Activated CD8-positive, alpha-beta T cell treated with anti-CD3 and anti-CD28 coated beads for 36 hours (primary cell): ENCODE results near the gene SMARCAL1. TPM values are rescaled to one million over a fixed set of nuclear protein-coding genes. Genes with fewer than 3 reads are reported as not detected.

ENCODE experiments used
- ATAC-seq: fragments of 200-7000 bp; cut with Tn5 transposase; one replicate; pipeline ENCODE4 v1.10.0; 2021; ENCODE audit warnings: mild to moderate bottlenecking, moderate library complexity
- CTCF ChIA-PET: fragments of 350-600 bp; sonication (Branson Sonifier 250); formaldehyde crosslinking; loops from one replicate; lab custom pipeline; 2021; ENCODE audit warnings: antibody characterized with exemption; lab: Charles Lee
- POLR2A ChIA-PET: fragments of 350-600 bp; sonication (Branson Sonifier 250); formaldehyde crosslinking; loops from one replicate; lab custom pipeline; 2021; ENCODE audit warnings: antibody characterized with exemption; lab: Charles Lee
- DNase-seq: peaks from one replicate; pipeline ENCODE4 v3.0.0-alpha.2; 2020
- H3K27ac Mint-ChIP-seq: one replicate; pipeline ENCODE4 v1.8.0; 2021; ENCODE audit warnings: mild to moderate bottlenecking, mixed read lengths
- H3K27me3 Mint-ChIP-seq: one replicate; pipeline ENCODE4 v1.8.0; 2021; ENCODE audit warnings: mixed read lengths
- H3K36me3 Mint-ChIP-seq: one replicate; pipeline ENCODE4 v1.8.0; 2021; ENCODE audit warnings: low read depth, mixed read lengths
- H3K4me1 Mint-ChIP-seq: one replicate; pipeline ENCODE4 v1.8.0; 2021; ENCODE audit warnings: low read depth, mixed read lengths
- H3K4me3 Mint-ChIP-seq: one replicate; pipeline ENCODE4 v1.8.0; 2021; ENCODE audit warnings: mild to moderate bottlenecking, moderate library complexity, mixed read lengths
- H3K9me3 Mint-ChIP-seq: one replicate; pipeline ENCODE4 v1.8.0; 2021; ENCODE audit warnings: mixed read lengths
- CTCF ChIP-seq: fragments of 200-600 bp; IDR thresholded peaks from one replicate; pipeline ENCODE4 v1.8.0; 2022; ENCODE audit warnings: antibody characterized with exemption, mild to moderate bottlenecking
- intact Hi-C: fragments of 100-400 bp; cut with micrococcal nuclease; formaldehyde crosslinking; loops from one replicate; pipeline ENCODE4 v1.10.0; 2022
- total RNA-seq, 2 experiments: library from RNA; stranded (reverse); gene quantifications; one replicate each; pipeline ENCODE4 v1.2.3, GENCODE V29; 2021

Gene SMARCAL1
- total RNA-seq, 2 experiments from 2014 or later, result 22.3 to 24.7 TPM

DNA sequence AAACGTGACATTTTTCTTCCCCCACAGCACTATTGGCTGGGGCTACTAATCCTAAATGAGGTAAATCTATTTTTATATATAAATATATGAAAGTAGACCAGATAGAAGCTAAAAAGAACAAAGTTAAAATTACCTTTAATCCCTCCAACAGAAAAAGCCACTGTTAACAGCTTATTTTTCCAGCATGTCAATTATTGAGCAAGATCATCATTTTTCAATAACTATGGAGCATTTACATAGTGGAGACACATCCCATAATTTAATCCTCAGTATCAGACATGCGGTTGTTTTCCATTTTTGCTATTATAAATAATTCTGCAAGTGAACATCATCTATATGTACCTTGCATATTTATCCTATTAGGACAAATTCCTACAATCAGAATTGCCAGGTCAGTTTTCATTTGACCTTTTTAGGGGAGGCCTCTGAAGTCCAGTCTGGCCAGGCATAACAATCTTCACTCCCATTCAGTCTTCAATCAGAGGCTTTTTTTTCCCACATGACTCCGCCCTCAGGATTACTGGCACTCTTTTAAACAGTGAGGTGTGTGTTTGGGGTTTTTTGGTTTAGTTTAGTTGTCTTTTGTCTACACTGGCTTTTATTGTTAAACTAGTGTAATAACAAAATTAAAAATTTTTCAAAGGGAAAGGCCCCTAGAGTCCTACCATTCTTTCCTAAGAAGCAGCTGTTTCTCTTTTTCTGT lies 29.2 kb downstream of the SMARCAL1 start:
- no peak overlapping the region for H3K4me3 Mint-ChIP-seq
- intact Hi-C loops, result no loop called here
- no peaks in the 10 kb centered on the region for H3K27me3 Mint-ChIP-seq
- ChIA-PET POLR2A (no interaction called here), CTCF (no interaction called here)
- TF ChIP-seq CTCF, result no peak
- no peak overlapping the region for H3K27ac Mint-ChIP-seq
- H3K36me3 Mint-ChIP-seq, result peaks cover 30% of the 10 kb centered on the region
- no peak for ATAC-seq
- no peak for DNase-seq
- H3K4me1 Mint-ChIP-seq, result no peaks in the 10 kb centered on the region
- no peaks in the 10 kb centered on the region for H3K9me3 Mint-ChIP-seq

GRCh38 chr2:216445501-216445900 lies 33.2 kb downstream of the SMARCAL1 start:
- Mint-ChIP-seq H3K4me1 (no peaks in the 10 kb centered on the region), H3K27me3 (no peaks in the 10 kb centered on the region), H3K9me3 (peaks cover 4% of the 10 kb centered on the region), H3K36me3 (peaks cover 51% of the 10 kb centered on the region), H3K4me3 (no peak overlapping the region), H3K27ac (no peak overlapping the region)
- CTCF ChIA-PET, result no interaction called here
- no peak for TF ChIP-seq CTCF
- DNase-seq (no peak), ATAC-seq (no peak)
- intact Hi-C loops, result no loop called here
- POLR2A ChIA-PET, result no interaction called here

DNA sequence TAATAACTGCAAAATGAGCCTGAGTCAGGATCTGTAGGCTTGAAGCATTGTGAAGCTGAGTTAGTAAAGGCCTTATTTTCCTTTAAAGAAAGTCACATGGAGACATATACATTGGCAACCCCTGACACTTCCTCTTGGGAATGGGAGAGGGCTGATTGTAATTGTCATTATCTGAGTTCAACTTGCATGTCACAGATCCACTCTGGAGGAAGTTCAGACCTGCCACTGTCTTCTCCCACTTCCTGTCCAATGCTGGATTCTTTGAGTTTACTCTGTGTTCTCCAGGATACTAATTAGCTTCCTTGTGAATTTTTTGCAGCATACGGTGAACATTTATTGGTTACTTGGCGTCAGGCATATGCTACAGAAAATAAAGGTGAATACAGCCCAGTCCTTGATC lies 34.1 kb downstream of the SMARCAL1 start:
- Mint-ChIP-seq H3K27ac (no peak overlapping the region), H3K27me3 (no peaks in the 10 kb centered on the region), H3K9me3 (peaks cover 4% of the 10 kb centered on the region), H3K36me3 (peaks cover 59% of the 10 kb centered on the region), H3K4me1 (no peaks in the 10 kb centered on the region), H3K4me3 (no peak overlapping the region)
- ATAC-seq (no peak), DNase-seq (no peak)
- ChIA-PET CTCF (no interaction called here), POLR2A (no interaction called here)
- intact Hi-C loops, result no loop called here
- no peak for TF ChIP-seq CTCF

DNA sequence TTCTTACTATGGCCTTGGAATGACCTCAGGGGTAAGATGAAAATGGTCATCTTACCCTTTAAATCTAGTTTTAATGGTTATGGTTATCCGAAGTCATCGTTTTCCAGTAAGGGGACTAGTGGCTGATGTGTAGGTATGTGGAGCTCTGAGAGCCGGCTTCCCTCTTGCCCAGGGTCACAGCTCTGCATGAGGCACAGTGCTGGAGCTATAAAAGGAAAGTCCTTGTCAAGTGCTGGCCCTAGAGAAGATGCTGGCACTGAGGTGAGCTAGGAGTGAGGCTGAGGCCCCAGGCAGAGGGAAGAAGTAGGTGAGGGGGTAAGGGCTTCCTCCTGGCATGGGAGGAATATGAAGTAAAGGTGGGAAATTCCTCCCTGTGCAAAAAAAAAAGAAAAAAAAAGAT lies 35.0 kb downstream of the SMARCAL1 start:
- Mint-ChIP-seq H3K36me3 (peaks cover 59% of the 10 kb centered on the region), H3K4me3 (no peak overlapping the region), H3K9me3 (peaks cover 4% of the 10 kb centered on the region), H3K27me3 (no peaks in the 10 kb centered on the region), H3K4me1 (no peaks in the 10 kb centered on the region), H3K27ac (no peak overlapping the region)
- intact Hi-C loops, result no loop called here
- ATAC-seq (no peak), DNase-seq (no peak)
- ChIA-PET CTCF (interaction anchor here (0.8 kb wide), 1 partner anchor 175 kb away, joined by 3 read pairs; no protein-coding TSS in a partner anchor), POLR2A (no interaction called here)
- no peak for TF ChIP-seq CTCF

DNA sequence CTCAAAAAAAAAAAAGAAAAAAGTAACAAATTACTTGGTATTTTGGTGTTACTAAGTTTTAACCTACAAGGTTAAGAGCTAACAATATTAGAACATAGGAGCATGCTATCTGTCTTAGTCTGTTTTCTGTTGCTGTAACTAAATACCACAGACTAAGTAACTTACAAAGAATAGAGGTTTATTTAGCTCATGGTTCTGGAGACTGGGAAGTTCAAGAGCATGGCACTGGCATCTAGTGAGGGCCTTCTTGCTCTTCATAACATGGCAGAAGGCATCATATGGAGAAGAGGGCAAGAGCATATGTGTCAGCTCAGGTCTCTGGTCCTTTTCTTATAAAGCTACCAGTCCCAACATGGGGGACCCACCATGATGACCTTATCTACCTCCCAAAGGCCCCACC lies 36.5 kb downstream of the SMARCAL1 start:
- intact Hi-C loops, result no loop called here
- DNase-seq (no peak), ATAC-seq (no peak)
- Mint-ChIP-seq H3K9me3 (peaks cover 4% of the 10 kb centered on the region), H3K4me1 (no peaks in the 10 kb centered on the region), H3K27ac (no peak overlapping the region), H3K27me3 (no peaks in the 10 kb centered on the region), H3K4me3 (no peak overlapping the region), H3K36me3 (peaks cover 64% of the 10 kb centered on the region)
- no peak for TF ChIP-seq CTCF
- POLR2A ChIA-PET, result no interaction called here
- CTCF ChIA-PET, result interaction anchor here (1.1 to 1.6 kb wide), 2 partner anchors 44 to 226 kb away, joined by 3 to 4 read pairs; no protein-coding TSS in a partner anchor
